A172 (cell line): ENCODE data around the gene IL1RAPL2. TPM values are rescaled to one million over a fixed set of nuclear protein-coding genes. Genes with fewer than 3 reads are reported as not detected.

Experiments
- DNase-seq: peaks from one replicate; pipeline ENCODE4 v3.0.0-alpha.2; 2015; ENCODE audit warnings: low spot score
- total RNA-seq: library from RNA; depleted of rRNA; stranded (reverse); fragments of >200 nt; shearing (Covaris generic); gene quantifications from 2 replicates; pipeline ENCODE4 v1.2.3, GENCODE V29; 2014

The IL1RAPL2 gene
- total RNA-seq, 1 experiment from 2014 or later = not detected

DNA sequence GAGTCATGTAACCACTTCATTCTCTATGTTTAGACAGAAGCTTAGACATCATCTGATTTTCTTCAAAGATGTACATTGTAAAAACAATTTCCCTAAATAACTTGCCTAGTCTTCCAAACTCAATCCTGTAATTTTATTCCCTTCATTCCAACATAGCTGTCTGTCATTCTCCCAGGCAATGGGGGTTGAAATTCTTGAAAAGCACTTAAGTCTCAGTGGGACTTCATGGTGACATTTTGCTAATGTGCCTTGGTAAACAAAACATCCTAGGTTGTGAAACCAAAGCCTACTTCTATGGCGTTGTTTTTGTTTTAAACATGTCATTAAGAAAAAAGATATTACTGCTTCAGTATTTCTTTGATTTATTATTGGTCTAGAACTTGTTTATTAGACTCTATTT is 1134.3 kb downstream of the IL1RAPL2 start:
- no peak for DNase-seq

DNA sequence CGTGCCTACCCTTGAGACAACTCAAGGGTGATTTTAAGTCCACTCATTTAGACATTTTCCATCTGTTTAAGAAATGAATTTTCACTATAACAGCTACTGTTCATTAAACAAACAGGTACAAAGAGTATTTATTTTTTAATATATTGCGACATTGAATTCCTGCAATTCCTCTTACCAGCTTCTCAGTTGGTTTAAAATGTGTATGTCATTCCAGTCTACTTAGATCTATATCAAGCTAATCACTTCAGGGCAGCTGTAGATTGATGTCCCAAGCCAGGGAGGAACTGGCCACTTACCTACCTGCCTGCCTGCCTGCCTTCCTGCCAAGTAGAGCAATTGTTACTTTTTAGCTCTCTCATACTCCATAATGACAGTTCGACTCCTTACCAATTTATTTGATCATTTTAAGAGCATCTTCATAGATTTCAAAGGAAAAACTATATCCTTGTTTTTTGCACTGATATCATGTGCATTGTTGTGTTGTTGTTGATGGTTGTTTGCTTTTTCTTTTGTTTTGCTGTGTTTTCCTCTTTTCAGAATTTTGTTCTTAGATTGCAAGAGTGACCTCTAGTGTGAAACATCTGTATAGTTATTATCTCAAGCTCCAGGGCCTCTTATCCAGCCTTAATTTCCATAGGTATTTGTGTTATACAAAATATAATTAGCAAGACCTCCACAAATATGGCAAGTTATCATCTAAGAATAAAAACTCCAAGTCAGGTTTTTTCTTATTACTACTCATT is 1135.5 kb downstream of the IL1RAPL2 start:
- DNase-seq = no peak

DNA sequence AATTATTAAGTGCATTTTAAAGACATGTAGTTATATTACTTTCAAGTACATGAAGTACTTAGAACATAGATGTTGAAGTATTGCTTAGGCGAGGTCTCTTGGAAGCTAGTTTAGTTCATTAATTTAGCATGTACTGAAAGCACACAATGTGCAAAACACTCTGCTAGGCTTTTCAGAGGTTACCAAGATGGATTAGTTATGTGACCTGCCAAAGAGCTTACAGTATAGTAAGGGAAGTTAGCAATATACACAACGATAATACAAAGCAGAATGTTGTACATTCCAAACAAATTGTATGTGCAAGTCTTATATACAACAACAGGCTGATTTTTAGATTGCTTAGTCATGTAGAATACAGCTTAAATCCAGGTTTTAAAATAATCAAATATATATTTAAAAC is 1137.9 kb downstream of the IL1RAPL2 start:
- no peak for DNase-seq

DNA sequence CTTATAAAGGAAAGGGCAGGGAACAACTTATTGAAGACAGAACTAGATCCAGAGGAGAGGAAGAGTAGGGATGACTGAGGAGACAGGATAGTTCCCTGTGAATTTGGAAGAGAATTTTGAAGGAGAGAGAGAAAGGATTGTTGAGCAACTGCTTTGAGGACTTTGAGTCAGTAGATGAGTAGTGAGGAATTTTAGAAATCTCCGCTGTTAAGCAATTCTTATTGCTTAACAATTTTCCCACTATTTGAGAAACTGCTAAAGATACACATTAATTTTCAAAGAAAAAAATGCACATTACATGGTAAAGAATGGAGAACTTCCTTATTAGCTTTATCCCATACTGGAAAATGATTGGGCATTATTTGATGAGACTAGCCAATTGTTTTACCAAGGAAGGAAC is 1140.0 kb downstream of the IL1RAPL2 start:
- DNase-seq = no peak

DNA sequence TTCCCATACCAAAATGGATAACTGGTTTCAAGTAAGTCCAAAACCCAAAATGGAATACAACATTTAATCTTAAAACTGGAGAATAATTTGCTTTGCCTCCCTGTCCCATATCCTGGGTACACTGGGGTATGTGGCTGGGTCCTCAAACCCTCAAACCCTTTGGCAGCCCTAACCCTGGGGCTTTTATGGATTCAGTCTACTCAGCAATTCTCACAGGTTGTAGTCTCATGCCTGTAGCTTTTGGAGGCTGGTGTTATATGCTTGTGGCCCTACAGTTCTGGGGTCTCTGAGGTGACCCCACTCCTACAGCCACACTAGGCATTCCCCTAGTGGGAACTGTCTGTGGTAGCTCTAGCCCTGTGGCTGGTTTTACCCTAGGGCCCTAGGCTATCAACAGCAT is 1145.8 kb downstream of the IL1RAPL2 start:
- no peak for DNase-seq

DNA sequence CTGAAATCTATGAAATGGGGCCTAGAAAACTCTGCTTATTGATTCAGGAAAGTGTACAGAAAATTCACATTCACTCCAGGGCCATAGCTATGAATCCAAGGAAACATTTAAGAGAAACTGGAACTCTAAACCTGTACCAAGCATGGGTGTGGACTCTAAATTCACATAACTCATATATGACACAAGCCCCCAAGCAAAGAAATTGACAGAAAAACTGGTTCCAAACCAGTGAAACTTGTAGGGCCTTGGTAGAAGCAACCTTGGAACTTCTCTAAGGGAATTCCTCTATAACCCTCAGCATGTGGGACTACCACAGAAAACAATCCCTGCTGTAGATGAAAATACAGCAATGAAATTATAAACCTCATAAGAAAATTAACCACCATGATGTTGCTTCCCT is 1149.7 kb downstream of the IL1RAPL2 start:
- DNase-seq = no peak

DNA sequence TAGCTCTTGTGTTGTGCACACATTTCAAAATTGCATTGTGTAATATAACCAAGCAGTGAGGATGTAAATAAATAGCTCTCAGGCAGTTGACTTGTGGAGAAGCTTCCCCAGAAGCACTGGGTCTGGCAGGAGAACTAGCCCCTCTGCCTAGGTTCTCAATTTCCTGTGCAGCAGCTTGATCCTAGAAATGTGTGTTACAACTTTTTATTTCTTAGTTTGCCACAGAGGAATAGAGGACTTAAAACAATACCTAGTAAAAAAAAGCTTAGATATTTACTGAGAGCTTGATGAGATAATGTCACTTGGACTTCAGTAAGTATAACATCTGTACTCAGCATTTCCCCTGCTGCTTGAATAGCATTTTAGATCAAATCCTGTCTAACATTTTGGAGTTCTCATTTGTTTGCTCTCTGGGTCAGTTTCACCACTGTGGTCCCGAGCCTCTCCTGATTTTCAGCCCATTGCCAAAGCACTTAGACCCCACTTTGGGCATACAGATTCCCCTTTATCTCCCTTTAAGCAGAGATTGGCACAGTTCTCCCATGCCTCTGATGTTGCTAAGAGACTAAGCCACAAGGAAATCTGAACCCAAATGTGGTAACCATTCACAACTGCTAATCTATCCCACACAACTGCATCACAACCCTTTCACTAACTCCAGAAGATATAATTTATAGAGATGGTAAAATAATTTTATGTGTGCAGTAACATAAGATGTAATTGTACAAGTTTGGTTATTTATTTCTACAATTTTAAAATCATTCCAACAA is 1158.2 kb downstream of the IL1RAPL2 start:
- no peak for DNase-seq

DNA sequence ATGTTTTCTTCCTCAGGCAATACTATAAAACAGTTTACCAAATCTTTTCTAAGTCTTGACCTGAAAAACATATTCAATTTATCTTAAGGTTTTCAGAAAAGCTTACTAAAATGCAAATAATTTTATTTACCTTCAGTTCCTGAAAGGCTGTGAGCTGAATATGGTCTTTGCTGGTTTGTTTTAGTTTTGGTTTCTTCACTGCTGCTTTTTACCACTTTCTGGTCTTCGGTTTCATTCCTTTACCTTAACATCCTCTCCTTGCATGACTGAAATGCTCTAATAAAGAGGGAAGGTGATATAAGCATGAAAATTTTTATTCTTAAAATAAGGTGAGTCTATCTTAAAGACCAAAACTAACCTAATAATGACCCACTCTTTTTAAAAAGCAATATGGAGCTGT is 1159.2 kb downstream of the IL1RAPL2 start:
- DNase-seq = no peak

DNA sequence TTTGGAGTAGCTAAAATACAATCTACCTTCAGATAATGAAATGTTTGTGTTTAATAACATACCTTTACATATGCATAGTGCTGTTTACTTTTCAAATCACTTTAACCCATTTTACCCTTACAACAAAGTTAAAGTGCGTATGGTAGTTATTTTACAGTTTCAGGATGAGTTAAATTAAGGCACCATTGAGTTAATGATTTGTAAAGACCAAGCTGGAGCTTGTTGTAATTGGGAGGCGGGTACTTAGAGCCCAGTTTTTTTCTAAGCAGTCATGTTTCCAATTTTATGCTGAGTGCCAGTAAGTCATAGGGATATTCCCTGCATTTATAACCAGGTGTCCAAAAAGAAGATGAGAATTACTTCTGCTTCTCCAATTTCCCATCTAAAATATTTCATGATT is 1172.2 kb downstream of the IL1RAPL2 start:
- no peak for DNase-seq

DNA sequence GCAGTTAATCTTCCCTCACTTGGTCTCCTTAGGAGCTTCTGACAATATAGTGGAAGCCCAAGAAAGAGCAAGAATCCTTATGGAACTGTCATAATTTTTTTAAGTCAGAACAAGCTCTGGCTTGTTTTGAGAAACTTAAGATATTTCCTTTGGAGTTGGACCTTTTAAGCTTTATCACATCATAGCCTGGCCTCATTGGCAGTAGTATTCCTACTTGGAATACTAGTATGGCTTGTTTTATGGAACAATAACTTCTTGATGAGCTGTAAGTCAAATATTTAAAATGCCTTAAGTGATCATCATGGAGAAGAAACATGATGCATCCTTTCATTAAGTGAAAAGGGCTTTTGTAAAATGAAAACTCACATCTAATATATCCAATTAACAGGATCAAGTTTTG is 1178.3 kb downstream of the IL1RAPL2 start:
- no peak for DNase-seq

DNA sequence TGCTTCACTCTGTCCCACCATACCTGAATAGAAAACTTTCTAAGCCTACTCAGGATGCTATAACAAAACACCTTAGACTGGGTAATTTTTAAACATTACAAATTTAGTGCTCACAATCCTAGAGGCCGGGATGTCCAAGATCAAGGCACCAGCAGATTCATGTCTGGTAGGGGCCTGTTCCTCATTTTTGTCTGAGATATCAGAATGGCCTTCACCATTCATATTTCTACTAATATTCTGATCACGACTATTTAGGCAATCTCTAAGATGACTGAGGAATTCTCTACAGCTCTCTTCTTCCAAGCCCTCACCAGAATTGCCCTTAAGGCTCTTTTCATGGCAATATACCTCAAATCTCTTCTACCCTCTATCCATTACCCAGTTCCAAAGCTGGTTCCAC is 1178.9 kb downstream of the IL1RAPL2 start:
- no peak for DNase-seq

DNA sequence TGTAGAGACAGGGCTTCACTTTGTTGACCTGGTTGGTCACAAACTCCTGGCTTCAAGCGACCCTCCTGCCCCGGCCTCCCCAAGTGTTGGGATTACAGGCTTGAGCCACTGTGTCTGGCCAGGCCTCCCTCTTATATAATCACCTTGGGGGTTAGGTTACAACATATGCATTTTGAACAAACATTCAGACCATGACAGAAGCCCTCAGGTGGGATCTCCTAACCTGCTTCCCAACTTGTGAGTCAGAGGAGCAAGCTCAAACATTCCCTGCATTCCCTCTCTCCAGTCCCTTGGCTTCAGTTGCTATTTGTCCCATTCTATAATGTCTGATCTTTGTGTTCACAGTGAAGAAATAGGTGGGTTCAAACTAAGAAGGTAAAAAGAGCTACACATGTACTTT is 1179.9 kb downstream of the IL1RAPL2 start:
- DNase-seq = no peak

DNA sequence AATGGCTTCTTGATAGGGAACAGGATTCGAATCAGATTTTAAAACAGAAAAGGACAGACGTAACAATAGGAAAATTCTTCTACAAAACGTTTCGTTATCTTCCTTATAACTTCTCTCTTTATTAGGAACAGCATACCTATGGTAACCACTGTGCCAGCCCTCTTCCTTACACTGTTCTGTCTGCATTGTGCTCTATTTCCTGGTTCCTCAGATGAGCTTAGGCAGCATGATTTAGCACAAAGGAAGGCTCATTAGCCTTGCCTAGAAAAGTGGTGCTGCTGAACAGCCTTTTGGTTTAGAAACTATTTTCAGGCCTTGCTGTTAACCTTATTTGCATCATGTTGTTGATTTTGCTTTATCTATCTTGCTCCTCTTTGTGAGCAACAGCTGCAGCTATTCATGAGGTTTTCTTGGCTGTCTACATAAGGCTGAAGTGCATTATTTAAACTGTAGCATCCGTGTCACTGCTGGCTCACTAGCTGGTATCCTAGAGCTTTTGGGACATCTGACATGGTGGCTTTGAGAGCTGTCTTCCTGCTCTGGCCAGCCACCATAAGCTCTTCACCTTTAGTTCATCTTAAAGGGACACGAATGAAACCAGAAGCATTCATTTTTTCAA is 1186.4 kb downstream of the IL1RAPL2 start:
- DNase-seq = no peak

DNA sequence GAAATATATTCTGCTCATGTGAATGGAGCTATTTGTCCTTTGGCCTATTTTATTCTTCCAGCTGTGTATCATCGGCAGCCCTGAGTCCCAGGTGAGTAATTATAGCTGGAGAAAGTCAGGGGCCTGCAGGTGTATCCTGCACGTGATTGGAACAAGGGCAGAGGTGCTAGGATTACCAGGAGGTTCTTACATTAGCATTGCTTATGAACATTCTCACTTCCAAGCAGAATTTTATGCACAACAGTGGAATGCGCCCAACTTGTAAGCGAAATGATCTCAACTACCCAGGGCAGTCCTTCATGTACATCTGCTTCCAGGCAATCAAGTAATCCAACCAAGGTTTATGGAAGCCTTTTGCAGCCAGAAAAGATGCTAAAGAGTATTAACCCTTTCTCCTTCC is 1187.4 kb downstream of the IL1RAPL2 start:
- no peak for DNase-seq

DNA sequence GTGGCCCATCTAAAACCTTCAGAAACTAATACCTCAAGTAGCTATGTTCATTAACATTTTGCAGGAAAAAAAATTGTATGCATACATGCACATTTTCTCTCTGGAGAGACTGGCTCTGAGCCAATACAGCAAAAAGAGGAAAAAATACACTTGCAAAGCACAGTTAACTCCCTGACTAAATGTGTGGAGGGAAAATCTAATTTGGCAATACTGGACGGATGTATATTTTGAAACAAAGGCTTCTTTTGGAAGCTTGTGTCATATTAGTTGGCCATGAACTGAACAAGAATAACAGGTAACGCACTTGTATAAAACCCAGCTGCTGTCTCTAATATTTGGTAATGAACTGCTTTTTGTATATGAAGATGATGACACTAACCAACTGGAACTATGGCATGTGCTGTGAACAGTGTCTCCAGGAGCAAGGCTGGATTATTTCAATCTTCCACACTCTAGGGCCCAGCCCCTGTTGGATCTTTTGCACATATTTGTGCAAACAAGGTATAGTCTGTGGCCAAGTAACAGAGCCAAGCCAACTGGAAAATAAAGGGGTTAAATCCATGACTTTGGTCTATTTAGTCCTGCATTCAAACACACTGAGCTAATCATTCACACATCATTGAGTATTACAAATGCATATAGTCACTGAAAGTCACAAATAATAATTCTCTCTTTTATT is 1188.4 kb downstream of the IL1RAPL2 start:
- no peak for DNase-seq

DNA sequence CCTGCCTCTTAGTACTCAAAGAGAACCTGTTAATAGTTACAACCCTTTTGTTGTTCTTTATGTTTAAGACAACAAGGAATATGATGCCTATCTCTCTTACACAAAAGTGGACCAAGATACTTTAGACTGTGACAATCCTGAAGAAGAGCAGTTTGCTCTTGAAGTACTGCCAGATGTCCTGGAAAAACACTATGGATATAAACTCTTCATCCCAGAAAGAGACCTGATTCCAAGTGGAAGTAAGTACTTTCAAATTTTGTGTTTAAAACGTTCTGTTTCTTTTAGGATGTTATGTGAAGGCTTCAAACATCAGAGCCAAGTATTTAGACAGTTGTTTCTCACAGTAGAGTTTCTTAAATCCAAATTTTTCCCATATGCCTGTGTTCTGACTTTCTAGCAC is 1189.1 kb downstream of the IL1RAPL2 start:
- no peak for DNase-seq

DNA sequence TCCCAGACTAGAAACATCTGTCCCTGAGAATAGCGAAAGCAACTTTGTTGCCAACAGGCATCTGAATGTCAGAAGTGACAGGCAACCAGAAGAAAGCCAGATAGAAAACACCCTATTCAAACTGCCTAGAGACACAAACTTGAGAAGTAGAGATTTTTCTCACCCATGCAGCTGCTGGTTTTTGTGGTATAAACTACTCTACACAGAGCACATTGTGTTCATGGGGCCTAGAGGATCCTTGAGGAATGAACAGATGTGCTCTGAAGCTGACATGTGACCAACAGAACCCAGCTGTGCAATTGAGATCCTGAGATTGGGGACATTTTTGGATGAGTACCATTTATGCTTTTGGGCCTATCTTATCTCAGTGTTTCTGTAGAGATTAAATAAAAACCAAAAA is 1192.8 kb downstream of the IL1RAPL2 start:
- no peak for DNase-seq

DNA sequence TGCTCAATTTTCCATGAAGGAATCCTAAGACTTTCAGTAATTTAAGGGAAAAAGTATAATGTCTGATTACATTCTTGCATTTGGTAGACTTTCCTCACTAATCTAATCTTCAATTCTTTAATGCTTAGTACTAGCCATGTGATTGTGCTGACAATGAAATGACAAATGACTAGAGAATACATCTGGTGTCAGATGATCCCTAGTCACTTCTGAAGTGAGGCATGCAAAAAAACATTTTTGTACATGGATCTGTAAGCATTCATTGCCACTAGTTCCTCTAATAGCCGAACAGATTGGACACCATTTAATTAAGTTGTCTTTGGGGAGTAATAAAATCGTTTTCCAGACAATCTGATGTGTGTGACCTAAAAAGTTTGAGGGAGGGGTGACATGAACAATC is 1193.6 kb downstream of the IL1RAPL2 start:
- DNase-seq = no peak

DNA sequence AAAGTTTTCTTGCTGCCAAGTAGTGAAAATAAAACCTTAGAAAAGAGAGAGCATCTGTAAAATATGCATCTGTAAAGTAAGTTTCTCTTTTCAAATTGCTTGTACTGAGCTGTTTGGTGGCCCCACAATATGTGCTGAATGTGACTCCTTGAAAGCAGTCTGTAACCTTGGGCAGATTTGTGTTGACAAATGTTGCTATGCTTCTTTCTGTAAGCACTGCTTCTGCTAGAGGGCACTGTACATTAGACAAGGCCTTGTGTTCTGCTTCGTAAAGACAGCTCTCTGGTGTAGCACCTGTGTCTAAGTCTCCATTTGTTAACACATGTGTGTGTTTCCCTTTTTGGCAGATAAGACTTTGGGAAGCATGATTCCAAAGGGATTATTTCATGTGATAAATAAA is 1199.7 kb downstream of the IL1RAPL2 start:
- no peak for DNase-seq

DNA sequence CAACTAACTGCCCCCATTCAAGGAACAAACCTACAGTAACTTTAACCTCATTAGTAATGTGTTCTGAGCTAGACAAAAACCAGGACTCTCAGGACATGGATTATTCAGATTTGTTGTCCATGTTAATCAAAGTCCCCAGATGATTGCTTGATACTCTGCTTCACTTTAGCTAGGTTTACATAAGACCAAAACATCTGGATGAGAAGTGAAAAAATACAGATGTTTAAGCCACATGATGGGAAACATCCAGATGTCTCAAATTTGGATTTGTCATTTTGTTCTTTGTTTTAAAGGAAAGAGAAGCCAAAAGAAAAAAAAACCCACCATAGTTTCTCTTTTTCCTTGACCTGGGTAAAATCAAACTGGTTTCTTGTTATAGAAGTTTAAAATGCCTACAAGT is 1207.8 kb downstream of the IL1RAPL2 start:
- no peak for DNase-seq

DNA sequence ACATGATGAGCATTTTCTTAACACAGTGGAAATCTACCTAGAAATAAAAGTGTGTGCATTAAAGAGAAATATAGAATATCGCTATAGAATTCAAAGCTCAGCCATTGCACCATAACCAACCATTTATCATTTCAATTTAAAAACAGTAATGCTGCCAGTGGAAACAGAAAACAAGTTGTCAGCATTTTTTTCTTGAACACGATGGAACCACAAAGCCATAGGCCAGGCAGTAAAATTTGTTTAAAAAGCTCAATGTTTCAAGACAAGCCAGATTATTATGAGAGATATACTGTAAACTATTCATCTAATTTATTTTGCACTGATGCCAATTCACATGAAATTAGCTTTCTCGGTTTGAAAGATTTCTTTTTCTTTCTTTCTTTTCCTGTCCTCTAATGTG is 1209.7 kb downstream of the IL1RAPL2 start:
- DNase-seq = no peak

DNA sequence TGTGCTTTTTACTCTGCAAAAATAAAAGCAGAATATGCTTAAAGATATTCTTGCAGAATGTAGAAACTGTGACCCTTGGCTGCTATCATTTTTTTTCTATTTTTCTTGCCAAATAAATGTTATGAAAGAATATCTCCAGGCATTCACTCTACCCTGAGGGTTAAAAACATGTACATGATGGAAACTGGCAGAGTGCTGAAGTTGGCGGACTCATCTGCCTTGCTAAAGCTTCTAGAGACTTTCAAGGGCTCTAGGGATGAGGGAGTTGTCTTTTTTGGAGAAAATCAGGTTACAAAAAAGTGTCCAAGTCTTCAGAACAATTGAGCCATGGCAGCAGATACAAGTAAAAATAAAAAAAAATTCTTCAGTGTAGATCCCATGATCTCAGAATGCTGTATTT is 1215.8 kb downstream of the IL1RAPL2 start:
- DNase-seq = no peak
